Stimulated activated CD8-positive, alpha-beta memory T cell treated with anti-CD3 and anti-CD28 coated beads, Interleukin-12 subunit alpha, Interleukin-12 subunit beta, amount 100 ng/mL, for 24 hours (primary cell): ENCODE measurements around the gene SLC7A4.

Source experiments
- DNase-seq: peaks from one replicate; pipeline ENCODE4 v3.0.0-alpha.2; 2020; ENCODE audit errors: extremely low read depth

The SLC7A4 gene

GRCh38 chr22:20986365-20986764, 46.0 kb downstream of the SLC7A4 start:
- DNase-seq: no peak

GRCh38 chr22:20985720-20986119, 46.6 kb downstream of the SLC7A4 start:
- no peak for DNase-seq

DNA sequence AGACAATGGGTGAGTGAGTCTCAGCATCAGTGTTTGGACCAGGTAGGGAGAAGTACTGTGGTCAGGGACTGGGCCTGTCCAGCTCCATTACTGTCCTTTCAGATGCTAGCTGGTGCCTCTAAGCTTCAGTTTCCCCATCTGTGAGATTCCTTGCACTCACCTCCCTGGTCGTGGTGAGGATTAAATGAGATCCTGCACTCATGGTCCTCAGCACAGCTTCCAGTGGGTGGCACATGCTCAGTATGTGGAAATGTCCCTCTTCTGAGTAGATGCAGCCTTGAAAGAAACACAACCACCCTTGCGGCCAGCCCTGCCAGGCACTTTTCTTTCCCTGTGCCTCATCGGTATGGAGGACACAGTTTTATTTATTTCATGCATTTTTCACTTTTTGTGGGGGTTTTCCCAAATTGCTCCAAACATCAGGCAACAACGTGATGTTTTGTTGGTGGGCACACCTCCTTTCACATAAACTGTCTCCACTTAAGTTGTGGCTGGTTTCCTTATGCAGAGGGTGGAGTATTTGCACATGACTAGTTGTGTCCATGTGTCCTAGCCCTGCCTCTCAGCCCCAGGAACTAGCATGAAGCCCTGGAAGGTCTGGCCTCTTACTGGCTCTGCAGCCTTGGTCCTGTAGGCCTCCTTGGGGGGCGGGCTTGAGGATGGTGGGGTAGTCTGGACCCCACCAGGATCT, 49.1 kb downstream of the SLC7A4 start:
- DNase-seq: no peak

GRCh38 chr22:20982563-20982882, 49.8 kb downstream of the SLC7A4 start:
- DNase-seq: no peak

DNA sequence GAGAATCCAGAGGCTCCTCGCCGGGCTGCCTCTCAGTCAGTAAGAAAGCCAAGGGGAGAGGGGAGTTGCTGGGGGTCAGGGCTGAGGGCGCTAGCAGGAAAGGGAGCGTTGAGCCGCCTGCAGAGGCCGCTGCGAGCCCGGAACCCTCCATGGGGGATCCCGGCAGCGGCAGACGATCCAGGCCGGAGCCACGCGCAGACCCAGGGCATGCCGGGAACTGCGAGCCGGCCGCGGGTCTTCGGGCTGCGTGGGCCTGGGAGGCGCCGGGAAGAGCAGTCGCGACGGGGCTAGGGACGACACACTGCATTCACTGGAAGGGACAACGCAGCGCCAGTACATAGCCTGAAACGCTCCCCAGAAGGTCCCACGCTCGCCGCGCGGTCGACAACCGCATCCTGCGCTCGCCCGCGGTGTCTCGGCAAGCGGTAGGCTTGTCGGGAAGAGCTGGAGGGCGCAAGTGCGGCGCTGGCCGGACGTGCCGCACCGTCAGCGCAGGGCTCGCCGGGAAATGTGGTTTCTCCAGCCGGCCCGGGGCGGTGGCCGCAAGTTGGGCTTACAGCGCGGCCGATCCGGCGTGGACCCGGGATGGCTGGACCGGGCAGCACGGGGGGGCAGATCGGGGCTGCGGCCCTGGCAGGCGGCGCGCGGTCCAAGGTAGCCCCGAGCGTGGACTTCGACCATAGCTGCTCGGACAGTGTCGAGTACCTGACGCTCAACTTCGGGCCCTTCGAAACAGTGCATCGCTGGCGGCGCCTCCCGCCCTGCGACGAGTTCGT, 50.4 kb downstream of the SLC7A4 start, which contains the start of gene LZTR1:
Gene LZTR1 (plus strand): TSS at position 511 of the 776 bp plus-strand sequence. CDS start 75 bp downstream, at position 586.
- DNase-seq: peak; percentile 30

DNA sequence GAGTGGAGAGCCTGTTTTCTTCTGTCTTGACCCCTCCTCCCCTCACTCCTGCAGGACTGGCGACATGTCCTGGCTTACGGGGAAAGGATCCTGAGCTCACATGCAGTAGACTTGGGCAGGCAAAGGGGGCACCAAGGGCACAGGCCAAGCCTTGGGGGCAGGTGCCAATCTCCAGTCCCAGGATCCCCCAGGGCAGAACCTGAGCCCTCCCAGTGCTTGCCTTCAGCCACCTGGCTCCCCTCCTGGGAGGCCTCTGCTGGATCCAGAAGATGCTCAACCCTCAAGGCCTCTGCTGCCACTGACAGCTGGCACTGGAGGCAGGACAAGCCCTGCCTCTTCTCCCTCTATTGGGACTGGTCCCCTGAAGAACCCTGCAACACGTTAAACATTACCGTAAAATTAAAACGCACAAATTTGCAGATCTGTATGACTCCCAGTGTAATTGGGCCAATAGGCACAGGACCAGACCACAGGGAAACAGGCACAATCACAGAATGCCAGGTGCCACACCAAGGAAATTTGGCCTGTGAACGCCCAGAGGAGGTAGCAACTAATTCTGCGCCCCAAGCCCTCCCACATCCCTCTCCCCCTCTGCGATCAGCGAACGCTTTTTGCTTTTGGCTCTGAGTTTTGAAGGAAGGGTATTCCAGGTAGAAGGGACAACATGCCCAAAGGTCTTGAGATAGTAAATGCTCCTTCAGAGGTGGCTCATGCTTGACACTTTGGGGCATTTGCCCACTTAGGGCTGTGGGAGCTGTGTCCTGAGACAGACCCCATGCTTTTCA, 51.2 kb downstream of the SLC7A4 start:
- DNase-seq: no peak

- no peak for DNase-seq
Measured at GRCh38 chr22:20980523-20980922, 51.8 kb downstream of the SLC7A4 start.

DNA sequence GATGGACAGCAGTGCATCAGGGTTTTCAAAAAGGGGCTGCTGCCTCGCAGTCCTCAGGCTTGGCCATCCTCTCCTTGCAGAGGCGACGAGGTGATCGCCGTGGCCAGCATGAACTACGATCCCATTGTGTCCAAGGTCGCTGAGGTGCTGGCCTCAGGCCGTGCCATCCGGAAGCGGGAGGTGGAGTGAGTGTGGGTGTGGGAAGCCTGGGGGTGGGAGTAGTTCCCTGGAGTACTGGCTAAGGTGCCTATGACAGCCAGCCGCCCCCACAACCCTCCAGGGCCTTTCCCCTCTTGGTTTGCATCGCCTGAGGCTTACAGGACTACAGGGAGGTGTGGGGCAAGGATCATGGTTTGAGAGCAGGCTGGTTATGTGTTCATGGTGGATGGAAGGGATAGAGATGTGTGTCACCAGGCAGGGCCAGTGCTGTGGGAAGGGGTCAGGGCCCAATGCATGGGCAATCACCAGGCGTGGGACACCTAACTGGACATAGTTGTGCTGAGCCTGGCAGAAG, 52.4 kb downstream of the SLC7A4 start:
- no peak for DNase-seq

GRCh38 chr22:20979243-20979809, 53.0 kb downstream of the SLC7A4 start:
- DNase-seq: no peak
